GM18498 (cell line): ENCODE data around the gene TEAD1.

ENCODE experiments used
- ATAC-seq: cut with Tn5 transposase; IDR thresholded peaks from one replicate; pipeline ENCODE4 v1.9.1; 2021; ENCODE audit warnings: mild to moderate bottlenecking, moderate library complexity; ENCODE audit not compliant: unreplicated experiment

The TEAD1 gene

GRCh38 chr11:12664385-12664784 is 9.8 kb upstream of the TEAD1 start:
- no peak for ATAC-seq

- no peak for ATAC-seq
Observed at GRCh38 chr11:12666915-12667314, 7.3 kb upstream of the TEAD1 start.

DNA sequence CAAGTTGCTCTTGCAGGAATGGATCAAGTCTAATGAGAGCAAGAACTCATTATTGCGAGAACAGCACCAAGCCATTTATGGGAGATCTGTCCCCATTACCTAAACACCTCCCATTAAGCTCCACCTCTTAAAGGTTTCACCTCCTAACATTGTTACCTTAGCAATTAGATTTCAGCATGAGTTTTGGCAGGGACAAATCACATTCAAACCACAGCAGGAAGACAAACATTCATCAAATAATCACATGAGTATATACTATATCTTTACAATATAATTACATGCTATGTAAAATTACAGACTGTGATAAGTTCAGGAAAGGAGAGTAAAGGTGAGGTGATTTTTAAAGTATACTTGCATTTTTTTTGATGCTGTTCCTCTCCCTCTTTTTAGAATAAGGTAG is 6.6 kb upstream of the TEAD1 start:
- ATAC-seq: no peak

- no peak for ATAC-seq
Observed at GRCh38 chr11:12668166-12668565, 6.1 kb upstream of the TEAD1 start.

DNA sequence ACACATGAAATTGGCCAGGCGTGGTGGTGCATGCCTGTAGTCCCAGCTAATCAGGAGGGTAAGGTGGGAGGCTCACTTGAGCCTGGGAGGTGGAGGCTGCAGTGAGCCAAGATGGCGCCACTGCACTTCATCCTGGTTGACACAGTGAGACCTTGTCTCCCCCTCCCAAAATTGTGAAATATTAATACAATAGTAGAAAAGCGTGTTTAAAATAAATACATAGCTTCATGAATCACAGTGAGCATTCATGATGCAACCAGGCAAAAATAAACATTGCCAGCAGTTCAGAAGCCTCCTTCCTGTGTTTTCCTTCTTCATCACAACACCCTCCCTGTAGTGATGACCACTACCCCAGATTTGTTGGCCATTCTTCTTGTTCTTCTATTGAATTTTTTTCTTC is 4.3 kb upstream of the TEAD1 start:
- ATAC-seq: no peak

- ATAC-seq: no peak
Observed at GRCh38 chr11:12671370-12671769, 2.9 kb upstream of the TEAD1 start.

- peak; percentile 31 for ATAC-seq
Observed at GRCh38 chr11:12673601-12673923, 659 bp upstream of the TEAD1 start.

DNA sequence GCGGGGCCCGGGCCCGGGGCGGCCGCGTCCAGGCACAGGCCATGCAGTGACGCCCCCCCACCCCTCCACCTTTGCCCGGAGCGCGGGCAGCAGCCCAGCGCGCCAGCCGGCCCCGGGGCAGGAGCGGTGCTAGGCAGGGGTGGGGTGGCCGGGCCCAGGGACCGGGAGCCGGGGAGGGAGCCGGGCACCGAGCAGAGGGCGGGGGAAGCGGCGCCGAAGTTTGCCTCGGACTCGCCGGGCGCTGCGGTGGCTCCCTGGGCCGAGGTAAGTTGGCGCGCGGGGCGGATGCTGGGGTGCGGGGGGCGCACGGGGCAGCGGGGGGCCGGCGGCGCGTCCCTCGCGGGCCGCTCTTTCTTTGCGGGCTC is 332 bp downstream of the TEAD1 start:
- ATAC-seq: peak; percentile 36

- no peak for ATAC-seq
Observed at GRCh38 chr11:12674936-12675696, 895 bp downstream of the TEAD1 start.

DNA sequence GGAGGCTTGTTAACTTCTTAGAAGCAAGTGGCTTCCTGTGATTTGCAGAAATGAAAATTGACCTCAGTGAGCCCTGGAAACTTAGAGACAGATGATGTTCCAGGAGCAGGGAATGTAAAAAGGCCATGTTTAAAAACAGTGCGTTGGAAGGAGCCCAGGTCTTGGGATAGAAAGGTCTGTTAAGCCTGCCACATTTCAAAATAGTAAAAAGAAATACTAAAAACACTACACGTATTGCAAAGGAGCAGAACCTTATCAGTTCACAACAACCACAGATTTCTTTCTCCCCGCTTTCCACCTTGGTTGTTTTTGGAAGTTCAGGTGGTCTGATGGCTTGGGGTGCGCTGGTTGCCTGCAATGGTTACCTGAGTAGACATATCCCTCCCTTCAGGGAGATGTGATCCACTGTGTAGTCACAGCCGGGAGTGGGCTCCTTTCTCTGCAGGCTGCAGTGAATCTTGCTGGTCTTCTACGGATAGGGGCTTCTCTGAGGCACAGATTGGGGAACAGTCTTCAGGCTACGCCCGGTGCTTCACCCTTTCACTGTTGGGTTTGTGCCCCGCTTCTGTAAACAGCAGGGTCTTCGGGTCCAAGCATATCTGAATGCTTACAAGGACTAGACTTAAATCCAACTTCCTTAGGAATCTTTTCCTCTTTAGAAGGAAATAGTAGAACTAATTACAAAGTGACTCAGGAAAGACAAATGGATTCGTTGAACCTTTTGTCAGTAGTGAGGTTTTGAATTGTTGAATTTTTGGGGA is 1.9 kb downstream of the TEAD1 start:
- ATAC-seq: no peak

- no peak for ATAC-seq
Observed at GRCh38 chr11:12677131-12677530, 2.9 kb downstream of the TEAD1 start.

- no peak for ATAC-seq
Observed at GRCh38 chr11:12678092-12678491, 3.9 kb downstream of the TEAD1 start.

DNA sequence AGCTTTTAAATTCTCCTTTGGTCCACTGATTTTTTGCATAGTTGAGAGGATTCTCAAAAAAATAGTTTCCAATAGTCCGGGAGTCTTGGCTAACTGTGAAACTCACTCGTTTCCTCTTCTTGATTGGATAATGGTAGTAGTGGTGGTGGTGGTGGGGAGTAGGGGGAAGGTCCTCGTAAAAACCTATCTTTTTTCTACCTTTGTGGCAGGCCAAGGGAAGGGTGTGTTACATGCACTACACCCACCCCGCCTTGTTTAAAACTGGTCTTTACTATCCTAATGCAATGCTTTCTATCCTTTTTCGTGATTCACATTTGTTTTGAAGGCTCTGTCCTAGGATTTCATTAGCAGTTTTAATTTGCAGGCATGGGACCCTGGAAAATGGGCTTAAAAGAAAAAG is 4.8 kb downstream of the TEAD1 start:
- no peak for ATAC-seq

- ATAC-seq: no peak
Observed at GRCh38 chr11:12679471-12679870, 5.2 kb downstream of the TEAD1 start.

DNA sequence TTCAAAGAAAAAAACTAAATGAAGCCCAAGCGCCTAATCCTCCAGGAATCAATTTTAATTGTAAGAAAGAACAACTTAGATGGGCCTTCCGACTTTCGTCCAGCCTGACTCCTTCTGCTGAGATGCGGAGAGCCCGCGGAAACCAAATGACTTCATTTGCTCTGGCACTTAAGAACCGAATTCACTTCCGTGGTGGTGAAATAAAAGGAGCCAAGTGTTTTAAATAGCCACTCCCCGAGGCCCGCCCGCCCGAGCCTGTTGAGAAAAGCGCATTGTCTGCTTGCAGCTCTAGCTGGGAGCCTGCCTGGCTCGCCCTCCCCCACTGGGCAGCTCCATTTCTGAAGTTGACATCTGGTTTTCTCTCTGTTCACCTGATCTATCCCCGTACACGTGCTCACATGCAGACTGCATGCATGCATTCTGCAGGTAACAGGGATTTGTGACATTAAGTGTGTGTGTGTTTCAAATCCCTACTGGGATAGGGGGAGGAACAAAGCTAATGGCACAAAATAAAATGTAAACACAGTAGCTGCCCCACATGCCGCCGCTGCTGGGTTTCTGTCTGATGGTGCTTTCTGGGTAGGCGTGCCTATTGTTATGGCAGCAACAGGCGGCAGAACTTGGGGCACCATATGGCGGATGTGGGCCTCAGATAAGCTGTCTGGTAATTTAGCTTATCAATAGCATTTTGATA is 6.2 kb downstream of the TEAD1 start:
- ATAC-seq: no peak

DNA sequence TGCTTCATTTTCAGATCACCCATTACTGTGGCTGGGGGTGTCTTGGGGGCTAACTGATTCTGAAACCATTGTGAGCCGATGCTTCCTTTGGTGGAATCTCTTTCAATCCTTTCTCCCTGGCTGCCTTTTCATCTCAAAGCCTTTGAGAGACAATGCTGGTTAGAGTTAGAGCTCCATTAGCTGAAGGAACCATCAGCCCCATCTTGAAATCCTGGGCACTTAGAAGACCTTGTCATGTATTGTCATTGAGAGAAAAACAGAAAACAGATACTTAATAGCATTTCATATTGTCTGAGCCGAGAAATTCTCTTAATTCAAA is 6.7 kb downstream of the TEAD1 start:
- ATAC-seq: no peak

DNA sequence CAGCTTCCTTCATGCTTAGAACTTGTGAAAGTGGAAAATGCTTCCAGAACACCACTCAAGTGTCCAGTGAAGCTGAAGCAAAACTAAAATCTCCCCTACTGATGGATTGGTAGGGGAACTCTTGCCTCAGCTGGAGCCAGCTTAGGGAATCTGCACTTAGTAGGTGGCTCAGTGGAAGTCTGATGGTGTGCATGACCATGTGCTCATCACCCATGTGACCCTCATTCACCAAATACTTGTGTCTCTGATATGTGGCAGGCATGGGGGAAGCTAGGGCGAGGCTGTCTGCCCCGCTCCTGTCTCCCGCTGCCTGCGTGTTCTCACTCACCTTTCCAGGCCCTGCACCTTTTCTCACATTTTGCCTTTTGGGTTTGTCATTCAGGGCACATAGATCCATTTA is 7.2 kb downstream of the TEAD1 start:
- ATAC-seq: no peak

DNA sequence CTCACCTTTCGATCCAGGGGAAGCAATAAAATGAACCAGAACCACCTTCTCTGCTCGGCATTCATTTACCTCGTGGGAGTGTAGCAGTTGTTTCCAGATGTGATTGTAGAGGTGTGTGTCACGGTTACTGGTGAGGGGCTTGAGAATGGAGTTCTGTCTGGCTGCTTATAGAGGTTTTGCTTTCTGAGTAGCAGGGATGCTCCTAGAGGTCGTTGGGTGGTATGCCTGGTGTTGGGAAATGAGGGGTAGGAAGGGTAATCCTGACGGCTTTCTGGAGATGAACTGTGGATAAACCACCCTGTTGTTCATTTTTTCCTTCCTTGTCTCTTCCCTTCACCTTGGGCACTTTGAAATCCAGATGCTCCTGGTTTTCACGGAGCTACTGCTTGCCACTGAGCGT is 8.1 kb downstream of the TEAD1 start:
- no peak for ATAC-seq

DNA sequence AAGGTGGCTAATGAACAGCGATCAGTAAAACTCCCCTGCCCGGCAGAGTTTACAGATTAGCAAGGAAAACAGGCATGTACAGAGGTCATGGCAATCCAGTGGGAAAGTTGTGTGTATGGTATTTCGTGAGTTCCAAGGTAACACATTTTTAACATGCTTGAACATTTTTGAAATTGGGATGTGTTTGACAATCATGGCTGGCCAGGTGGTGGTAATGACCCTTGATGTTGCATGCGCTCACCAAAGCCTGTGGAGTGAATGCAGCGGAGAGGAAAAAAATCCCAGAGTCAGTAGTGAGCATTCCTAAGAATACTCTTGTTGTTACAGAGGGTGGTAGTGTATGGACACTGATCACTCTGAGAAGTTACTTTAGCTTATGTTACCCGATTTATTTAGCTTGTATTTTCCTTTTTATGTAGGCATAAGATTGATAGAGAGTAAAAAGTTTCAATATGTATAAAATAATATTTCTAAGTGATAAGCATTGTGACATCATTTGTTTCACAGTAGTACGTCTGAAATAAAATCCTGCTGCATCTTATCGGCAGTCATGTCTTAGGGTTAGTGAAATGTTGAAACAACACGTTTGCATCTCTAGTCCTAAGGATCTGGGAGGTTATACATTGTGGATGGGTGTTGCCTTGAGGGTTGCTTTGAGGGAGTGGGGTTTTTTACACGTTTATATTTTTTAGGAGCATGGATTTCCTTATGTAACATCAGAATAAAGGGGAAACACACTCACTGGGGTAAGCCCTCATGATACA is 8.7 kb downstream of the TEAD1 start:
- ATAC-seq: no peak

- no peak for ATAC-seq
Observed at GRCh38 chr11:12683874-12684273, 9.7 kb downstream of the TEAD1 start.

DNA sequence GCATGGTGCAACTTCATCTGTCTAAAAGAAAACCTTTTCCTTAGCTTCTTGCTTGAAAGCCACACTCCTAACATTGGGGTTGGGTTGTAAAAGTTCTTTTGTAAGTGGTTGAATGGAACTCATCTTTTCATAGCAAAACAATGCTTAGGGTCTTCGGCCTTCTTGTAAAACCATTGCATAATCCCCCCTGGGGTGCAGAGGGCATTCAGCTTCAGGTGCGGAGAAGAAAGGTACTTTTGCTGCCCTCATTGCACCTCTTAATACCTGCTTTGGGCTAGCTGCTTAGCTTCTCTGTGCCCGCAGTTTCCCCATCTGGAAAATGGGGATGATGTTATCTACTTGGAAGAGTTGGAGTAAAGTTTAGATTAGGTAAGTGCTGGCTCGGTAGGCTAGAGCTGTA is 10.1 kb downstream of the TEAD1 start:
- ATAC-seq: no peak

DNA sequence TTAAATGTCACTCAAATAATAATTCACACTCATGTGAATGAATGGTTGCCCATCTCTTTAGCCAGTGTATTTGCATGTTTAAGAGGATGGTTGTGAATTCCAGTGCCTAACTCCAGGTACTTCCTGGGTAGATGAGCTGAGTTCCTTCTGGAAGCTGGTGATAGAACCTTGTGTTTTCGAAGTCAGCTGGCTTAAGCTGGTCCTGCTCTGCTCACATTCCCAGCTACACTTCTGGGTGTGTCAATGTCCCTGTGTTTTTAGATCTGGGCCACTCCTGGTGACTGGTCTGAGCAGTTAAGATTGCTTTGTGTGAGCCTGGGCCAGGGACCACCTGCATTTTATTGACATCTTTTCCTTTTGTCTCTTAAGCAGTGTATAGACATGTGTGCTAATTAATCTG is 10.6 kb downstream of the TEAD1 start:
- no peak for ATAC-seq
